ENCODE measurements around the gene ANAPC10.

- TF ChIP-seq CTCF (IDR thresholded peaks at IDR 0.05) (no peak), POLR2A (IDR thresholded peaks at IDR 0.05) (no peak)
These were observed 660 bp upstream of the ANAPC10 start for GRCh38 chr4:145098675-145099037.
